SH-SY5Y (cell line): ENCODE results near the gene ACR.

Experiments used
- GATA2 ChIP-seq: IDR thresholded peaks from 2 replicates; pipeline ENCODE4 v1.6.1; 2011; ENCODE audit warnings: mild to moderate bottlenecking, low read depth, low read length
- GATA3 ChIP-seq: IDR thresholded peaks from 2 replicates; pipeline ENCODE4 v1.6.1; 2011; ENCODE audit warnings: low read depth, mild to moderate bottlenecking, low read length, moderate library complexity

The ACR gene

DNA sequence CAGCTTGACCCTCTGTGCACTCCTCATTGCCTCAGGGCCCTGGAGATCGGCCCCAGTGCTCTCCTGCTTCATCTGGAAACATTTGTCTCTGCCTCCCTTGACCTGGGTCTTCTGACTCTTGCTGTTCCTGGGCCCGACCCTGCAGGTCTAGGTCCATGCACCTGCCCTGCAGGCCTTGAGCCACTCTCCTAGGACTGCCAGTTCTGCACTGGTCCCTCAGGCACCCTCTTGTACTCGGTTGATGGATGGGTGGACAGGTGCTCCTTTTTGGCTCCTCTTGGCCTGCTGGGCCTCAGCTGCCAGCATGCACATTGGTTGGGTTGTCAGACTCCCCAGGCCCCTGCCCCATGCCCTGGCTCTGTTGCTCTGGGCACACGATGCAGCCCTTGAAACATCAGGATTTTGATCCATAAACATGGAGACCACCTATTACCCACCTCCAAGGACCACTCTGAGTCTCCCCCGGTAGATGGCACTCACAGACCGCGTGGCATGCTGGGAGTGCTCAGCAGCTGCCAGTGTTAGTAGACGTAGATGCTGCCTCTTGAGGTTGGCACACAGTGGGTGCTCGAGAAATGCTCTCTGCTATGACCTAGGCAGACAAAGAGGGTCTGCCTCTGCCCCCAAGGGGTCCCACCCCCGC, 20.2 kb upstream of the ACR start:
- TF ChIP-seq GATA2 (no peak), GATA3 (no peak)

DNA sequence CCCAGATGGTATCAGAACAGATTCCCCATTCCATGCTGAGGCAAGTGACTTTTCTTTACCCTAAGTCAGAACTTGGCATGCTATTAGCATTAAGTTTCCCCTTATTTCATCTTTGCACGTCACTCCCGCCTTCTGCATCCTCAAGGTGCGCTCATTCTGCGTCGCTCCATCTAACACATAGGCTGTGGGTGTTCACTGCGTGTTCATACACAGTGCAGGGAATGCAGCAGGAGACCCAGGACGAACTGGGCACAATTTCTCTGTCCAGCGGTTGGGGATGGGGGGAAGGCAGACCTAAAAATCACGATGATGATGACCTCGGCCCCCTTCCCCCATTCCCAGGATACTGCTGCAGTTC, 19.7 kb upstream of the ACR start:
- TF ChIP-seq GATA3 = no peak
- no peak for TF ChIP-seq GATA2

DNA sequence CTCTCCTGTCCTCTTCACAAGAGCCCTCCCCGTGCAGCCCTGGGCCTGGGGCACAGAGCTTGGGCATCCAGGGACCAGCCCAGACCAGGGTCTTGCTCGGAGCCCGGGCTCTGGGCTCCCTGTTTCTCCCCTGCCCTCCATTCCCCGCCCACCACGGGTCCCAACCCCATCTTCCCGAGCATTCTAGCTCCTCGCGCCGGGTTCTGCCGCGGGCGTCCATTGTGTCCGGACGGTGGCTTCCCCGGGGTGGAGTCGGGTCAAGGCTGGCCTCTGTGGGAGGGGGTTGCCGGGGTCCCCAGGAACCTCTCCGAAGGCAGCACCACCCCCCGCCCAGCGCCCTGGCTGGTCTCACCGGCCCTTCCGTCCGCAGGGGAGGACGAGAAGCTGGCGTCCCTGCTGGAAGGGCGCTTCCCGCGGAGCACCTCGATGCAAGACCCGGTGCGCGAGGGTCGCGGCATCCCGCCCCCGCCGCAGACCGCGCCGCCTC, 18.1 kb upstream of the ACR start:
- no peak for TF ChIP-seq GATA2
- TF ChIP-seq GATA3 = no peak

- TF ChIP-seq GATA2 (no peak), GATA3 (no peak)
Observed at GRCh38 chr22:50720301-50721256, 17.4 kb upstream of the ACR start.

- TF ChIP-seq GATA3 (no peak), GATA2 (no peak)
Observed at GRCh38 chr22:50721257-50721844, 16.7 kb upstream of the ACR start.

DNA sequence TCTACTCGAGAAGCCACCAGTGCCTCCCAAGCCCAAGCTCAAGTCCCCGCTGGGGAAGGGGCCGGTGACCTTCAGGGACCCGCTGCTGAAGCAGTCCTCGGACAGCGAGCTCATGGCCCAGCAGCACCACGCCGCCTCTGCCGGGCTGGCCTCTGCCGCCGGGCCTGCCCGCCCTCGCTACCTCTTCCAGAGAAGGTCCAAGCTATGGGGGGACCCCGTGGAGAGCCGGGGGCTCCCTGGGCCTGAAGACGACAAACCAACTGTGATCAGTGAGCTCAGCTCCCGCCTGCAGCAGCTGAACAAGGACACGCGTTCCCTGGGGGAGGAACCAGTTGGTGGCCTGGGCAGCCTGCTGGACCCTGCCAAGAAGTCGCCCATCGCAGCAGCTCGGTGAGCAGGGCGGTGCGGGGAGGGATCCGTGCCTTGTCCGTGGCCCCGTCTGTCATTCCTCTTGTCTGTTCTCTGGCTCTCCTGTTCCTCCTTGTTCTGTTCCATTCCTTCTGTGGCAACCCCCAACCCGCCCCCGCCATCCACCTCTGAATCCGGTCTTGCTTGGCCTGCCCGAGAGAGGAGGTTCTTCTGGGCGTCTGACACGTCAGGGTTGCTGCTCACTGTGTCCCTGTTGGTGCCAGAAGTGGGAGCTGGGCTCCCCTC, 15.8 kb upstream of the ACR start:
- TF ChIP-seq GATA3 (no peak), GATA2 (no peak)

GRCh38 chr22:50722716-50723428, 15.1 kb upstream of the ACR start:
- TF ChIP-seq GATA2 = no peak
- no peak for TF ChIP-seq GATA3

DNA sequence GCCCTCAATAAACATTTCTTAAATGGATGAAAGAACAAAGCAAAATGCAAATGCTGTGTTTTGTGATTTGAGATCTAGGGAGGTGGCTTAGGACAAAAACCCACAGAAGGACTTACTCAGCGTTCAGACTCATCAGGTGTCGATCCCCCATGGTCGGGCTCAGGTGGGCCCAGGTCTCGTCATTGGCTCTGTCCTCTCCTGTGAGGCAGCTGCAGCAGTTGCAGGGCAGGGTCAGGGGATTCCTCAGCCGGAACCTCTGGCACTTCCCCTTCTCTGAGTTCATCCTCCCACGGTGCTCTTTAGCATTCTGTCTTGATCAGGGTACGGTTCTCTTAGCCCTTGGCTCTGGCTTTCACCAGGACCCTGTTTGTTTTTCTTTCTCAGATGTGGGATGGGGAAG, 14.0 kb upstream of the ACR start:
- TF ChIP-seq GATA3 (no peak), GATA2 (no peak)

DNA sequence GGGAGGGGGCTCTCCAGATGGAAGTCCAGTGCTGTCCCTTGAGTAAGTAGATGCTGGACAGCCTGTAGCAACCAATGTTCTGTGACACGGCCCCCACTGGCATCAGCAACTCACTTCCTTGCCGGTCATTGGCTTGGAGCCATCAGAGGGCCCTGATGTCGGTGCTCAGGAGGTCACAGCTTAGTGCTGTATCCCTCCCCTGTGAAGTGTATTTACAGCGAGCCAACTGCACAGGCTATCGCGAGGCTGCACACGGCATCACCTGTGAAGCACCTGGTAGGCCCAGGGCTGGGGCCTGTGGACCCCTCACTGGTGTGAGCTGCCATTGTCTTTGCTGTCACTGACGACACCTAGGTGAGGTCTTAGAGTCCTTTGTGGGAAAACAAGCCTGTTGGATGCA, 13.4 kb upstream of the ACR start:
- TF ChIP-seq GATA3 (no peak), GATA2 (no peak)

DNA sequence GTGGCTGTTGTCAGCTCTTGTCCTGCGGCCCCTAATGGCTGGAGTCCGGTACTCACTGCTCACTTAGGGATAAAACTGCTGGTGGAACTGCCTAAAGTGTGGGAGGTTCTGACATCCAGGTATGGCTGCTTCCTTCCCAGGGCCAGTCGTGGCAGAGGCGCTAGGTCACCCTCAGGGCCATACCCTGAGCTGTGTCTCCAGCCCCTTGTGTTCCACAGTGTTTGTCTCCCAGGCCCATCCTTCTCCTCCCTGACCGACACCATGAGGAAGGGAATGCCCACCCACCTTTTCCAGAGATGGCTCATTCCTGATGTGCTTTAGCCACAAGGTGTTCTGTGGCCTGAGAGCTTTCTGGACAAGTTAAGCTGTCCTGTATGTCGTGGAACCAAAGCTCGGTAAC, 12.4 kb upstream of the ACR start:
- TF ChIP-seq GATA2 (no peak), GATA3 (no peak)

DNA sequence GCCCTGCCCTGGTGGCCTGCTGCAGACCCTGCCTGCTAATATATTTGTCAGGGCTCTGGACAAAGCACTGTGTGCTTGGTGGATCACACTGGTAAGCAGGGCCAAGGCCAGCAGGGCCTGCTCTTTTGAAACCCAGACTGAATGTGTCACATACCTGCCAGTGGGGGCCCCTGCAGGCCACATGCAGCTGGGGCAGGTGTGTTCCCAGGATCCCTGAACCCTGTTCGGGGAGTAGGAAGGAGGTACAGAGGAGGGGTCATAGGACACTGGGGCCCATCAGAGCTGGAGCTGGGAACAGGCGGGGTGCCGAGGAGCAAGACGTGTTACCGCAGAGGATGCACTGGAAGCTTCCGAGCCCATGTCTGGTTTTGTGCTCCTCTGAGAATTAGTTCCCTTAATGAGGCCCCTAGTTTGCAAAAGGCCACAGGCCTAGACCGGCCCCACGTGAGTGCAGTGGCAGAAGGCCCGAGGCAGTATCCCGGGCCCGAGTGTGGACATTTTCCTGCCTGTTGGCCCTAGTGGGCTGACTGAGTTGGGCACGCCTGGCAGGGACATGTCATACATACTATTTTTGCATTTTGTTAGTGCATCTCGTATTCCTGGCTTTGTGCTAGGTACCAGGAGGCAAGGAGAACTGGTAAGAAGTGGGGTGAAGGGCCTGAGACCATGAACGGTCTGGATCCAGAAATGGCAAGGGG, 11.2 kb upstream of the ACR start:
- TF ChIP-seq GATA3 (no peak), GATA2 (no peak)

DNA sequence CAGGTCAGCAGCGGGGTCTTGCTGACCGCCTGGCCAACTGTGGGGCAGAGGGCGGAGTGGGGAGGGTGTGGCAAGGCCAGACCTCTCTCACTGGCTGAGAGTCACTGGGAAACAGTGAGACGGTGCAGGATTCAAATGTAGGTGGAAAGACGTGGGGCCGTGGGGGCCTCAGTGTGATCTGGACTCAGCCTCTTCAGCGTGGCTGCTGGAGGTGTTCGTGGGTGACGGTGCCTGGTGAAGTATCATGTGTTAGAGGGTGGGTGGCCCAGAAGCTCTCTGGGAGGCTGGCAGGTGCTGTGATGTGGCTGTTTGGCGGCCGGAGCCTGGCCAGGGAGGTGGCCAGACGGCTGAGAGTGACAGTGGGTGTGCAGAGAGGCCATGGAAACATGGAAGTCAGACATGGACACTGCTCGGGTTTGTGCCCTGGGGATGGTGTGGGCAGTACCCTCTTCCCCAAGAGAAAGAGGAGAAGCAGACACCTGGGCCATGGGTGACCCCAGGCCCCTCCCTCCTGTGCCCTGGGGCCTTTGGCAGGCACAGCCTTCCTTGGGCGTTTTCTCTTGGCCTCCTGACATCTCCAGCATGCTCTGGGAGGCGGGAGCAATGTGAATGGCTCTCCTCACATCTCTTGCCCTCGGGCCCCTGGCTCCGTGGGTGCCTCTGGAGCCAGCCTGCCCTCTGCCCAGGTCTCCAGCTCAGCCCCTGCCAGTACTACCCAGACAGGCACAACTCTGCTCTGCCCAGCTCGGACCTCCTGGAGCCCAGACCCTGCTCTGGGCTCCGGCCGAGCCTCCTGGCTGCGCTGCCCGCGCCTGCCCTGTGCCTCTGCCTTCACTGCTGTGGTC, 10.1 kb upstream of the ACR start:
- TF ChIP-seq GATA2 (no peak), GATA3 (no peak)

DNA sequence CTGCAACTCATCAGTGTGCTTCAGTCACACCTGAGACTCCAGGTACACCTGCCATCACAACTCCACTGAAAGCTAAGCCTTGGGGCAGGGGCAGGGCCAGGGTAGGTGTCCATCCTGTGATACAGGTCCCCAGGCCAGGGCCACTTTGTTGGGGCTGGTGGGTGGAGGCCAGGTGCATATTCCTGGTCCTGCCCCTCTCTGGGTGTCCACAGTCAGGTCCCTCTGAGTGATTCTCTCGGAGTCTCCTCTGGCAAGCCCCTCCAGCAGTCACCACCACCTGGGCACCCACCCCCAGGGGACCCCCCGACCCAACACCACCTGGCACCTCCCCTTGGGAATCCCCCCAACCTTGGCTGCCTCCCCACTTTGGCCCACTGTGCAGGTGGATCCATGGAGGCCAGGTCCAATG, 9.5 kb upstream of the ACR start:
- TF ChIP-seq GATA2 = no peak
- TF ChIP-seq GATA3 = no peak
